H4 (cell line): ENCODE measurements around the gene GZMM. TPM values are rescaled to one million over a fixed set of nuclear protein-coding genes. Genes with fewer than 3 reads are reported as not detected.

ENCODE experiments used
- DNase-seq: peaks from one replicate; pipeline ENCODE4 v3.0.0-alpha.2; 2015; ENCODE audit warnings: low spot score
- total RNA-seq: library from RNA; depleted of rRNA; stranded (reverse); fragments of >200 nt; shearing (Covaris generic); gene quantifications from 2 replicates; pipeline ENCODE4 v1.2.3, GENCODE V29; 2014

The GZMM gene
- total RNA-seq, 1 experiment from 2014 or later = not detected

- no peak for DNase-seq
These were observed 31.1 kb upstream of the GZMM start for GRCh38 chr19:512547-513365.

- DNase-seq = no peak
These were observed 30.3 kb upstream of the GZMM start for GRCh38 chr19:513368-514165.

GRCh38 chr19:514166-514663 lies 29.6 kb upstream of the GZMM start:
- DNase-seq = no peak

- no peak for DNase-seq
These were observed 25.9 kb upstream of the GZMM start for GRCh38 chr19:517721-518597.

GRCh38 chr19:518598-519231 lies 25.1 kb upstream of the GZMM start:
- DNase-seq = no peak

GRCh38 chr19:519449-519865 lies 24.4 kb upstream of the GZMM start:
- DNase-seq = no peak

- no peak for DNase-seq
These were observed 21.1 kb upstream of the GZMM start for GRCh38 chr19:522726-523125.

- no peak for DNase-seq
These were observed 19.7 kb upstream of the GZMM start for GRCh38 chr19:524062-524674.

- no peak for DNase-seq
These were observed 18.8 kb upstream of the GZMM start for GRCh38 chr19:525029-525428.

GRCh38 chr19:525857-526419 lies 17.9 kb upstream of the GZMM start:
- DNase-seq = no peak

- DNase-seq = no peak
These were observed 13.5 kb upstream of the GZMM start for GRCh38 chr19:530134-531008.

GRCh38 chr19:531009-531752 lies 12.7 kb upstream of the GZMM start:
- peak; percentile 64 for DNase-seq

GRCh38 chr19:531753-532560 lies 11.9 kb upstream of the GZMM start, which contains the start of gene CDC34:
Gene CDC34, plus strand, starts transcription at chr19:531760. Its CDS starts 172 bp downstream, at chr19:531932.
- no peak for DNase-seq

- DNase-seq = no peak
These were observed 11.1 kb upstream of the GZMM start for GRCh38 chr19:532561-533363.

- no peak for DNase-seq
These were observed 10.3 kb upstream of the GZMM start for GRCh38 chr19:533364-534058.

GRCh38 chr19:534088-534487 lies 9.8 kb upstream of the GZMM start:
- no peak for DNase-seq
